K562 (cell line): Measurements from ENCODE around the gene TNFRSF6B. TPM values are rescaled to one million over a fixed set of nuclear protein-coding genes. Genes with fewer than 3 reads are reported as not detected.
A peak's percentile ranks its signal among the peaks of the same experiment; 100 is the strongest.
"Not testable (repeated sequence)": the region's sequence is repeated elsewhere in the genome, so short reads cannot be mapped to it uniquely, and the experiment has no call there.

Experiments
- ATAC-seq: fragments of 200-7000 bp; cut with Tn5 transposase; 3 replicates; pipeline ENCODE4 v1.9.1; 2020; ENCODE audit warnings: moderate library complexity
- BruUV-seq: library from RNA; stranded (reverse); fragments of 400-500 nt; replicated peaks from 2 replicates; lab custom pipeline; 2021; lab: Mats Ljungman, UMichigan
- CTCF ChIA-PET: fragments of 300-600 bp; formaldehyde crosslinking; extraction: SDS; loops from one replicate; lab custom pipeline; 2021; ENCODE audit warnings: low intra/inter-chr PET ratio; lab: Yijun Ruan, JAX
- POLR2A ChIA-PET: fragments of 300-600, 350-650 bp; sonication (Branson Sonifier 250); formaldehyde crosslinking; extraction: SDS; loops from one replicate; lab custom pipeline; 2021; ENCODE audit warnings: antibody characterized with exemption, inconsistent platforms; lab: Yijun Ruan, JAX
- DNase-seq, 4 experiments: peaks; one replicate each; pipeline versions ENCODE4 v3.0.0 to v3.0.0-alpha.2; 2011 to 2018; ENCODE audit warnings: low spot score in 3 of 4, mixed read lengths in 3 of 4; ENCODE audit errors: extremely low read depth in 1 of 4
- FAIRE-seq: peaks from 2 replicates; lab custom pipeline; 2011; peaks lifted over from hg19 to GRCh38; lab: Jason Lieb, UNC
- H2AFZ ChIP-seq: 2 replicates; pipeline ENCODE4 v1.6.0; 2011; ENCODE audit warnings: low read depth, low read length, control low read depth, inconsistent platforms
- H3K27ac ChIP-seq: fragments of 200-600 bp; 3 replicates; pipeline ENCODE4 v1.8.0; 2011; ENCODE audit warnings: low read depth, mild to moderate bottlenecking, control low read depth, inconsistent platforms, low read length, moderate library complexity, mixed read lengths; ENCODE audit errors: extremely low read depth
- H3K27me3 ChIP-seq, 2 experiments: fragments of 300-600 bp in 1 of 2; 2 replicates in 1 of 2; 3 replicates in 1 of 2; pipeline versions ENCODE4 v1.6.0 to v1.8.0; 2011; ENCODE audit warnings: inconsistent platforms in 2 of 2, low read length in 2 of 2, mild to moderate bottlenecking in 1 of 2, mixed read lengths in 1 of 2, moderate library complexity in 1 of 2; ENCODE audit not compliant: control insufficient read depth in 2 of 2, insufficient read depth in 2 of 2
- H3K36me3 ChIP-seq: fragments of 300-600 bp; 3 replicates; pipeline ENCODE4 v1.8.0; 2011; ENCODE audit warnings: mild to moderate bottlenecking, low read length, inconsistent platforms; ENCODE audit not compliant: control insufficient read depth, insufficient read depth
- H3K4me1 ChIP-seq, 2 experiments: fragments of 200-600 bp in 1 of 2; replicated peaks in 1 of 2; 2 replicates in 1 of 2; 3 replicates in 1 of 2; pipeline versions ENCODE4 v1.5.1 to v1.8.0; 2011; ENCODE audit warnings: inconsistent platforms in 2 of 2, low read length in 2 of 2, mild to moderate bottlenecking in 1 of 2, mixed read lengths in 1 of 2, moderate library complexity in 1 of 2; ENCODE audit not compliant: control insufficient read depth in 2 of 2, insufficient read depth in 2 of 2
- H3K4me2 ChIP-seq: 2 replicates; pipeline ENCODE4 v1.6.1; 2011; ENCODE audit warnings: low read length, control low read depth, inconsistent platforms, mixed read lengths; ENCODE audit not compliant: insufficient read depth
- H3K4me3 ChIP-seq: fragments of 200-600 bp; sonication (generic), shearing (Covaris generic); 2 replicates; pipeline ENCODE4 v1.5.1; 2016; ENCODE audit warnings: control low read depth, inconsistent platforms
- H3K79me2 ChIP-seq: fragments of 200-600 bp; 3 replicates; pipeline ENCODE4 v1.8.0; 2011; ENCODE audit warnings: low read length, inconsistent platforms; ENCODE audit not compliant: control insufficient read depth, insufficient read depth
- H3K9ac ChIP-seq, 2 experiments: 2 replicates each; pipeline versions ENCODE4 v1.6.0 to v1.6.1; 2011; ENCODE audit warnings: low read depth in 2 of 2, low read length in 2 of 2, control low read depth in 1 of 2, inconsistent platforms in 1 of 2, mild to moderate bottlenecking in 1 of 2, mixed read lengths in 1 of 2; ENCODE audit not compliant: insufficient read depth in 1 of 2
- H3K9me1 ChIP-seq: one replicate; pipeline ENCODE4 v1.6.0; 2011; ENCODE audit warnings: inconsistent platforms, mild to moderate bottlenecking, low read length, moderate library complexity; ENCODE audit not compliant: control insufficient read depth, insufficient read depth
- H3K9me3 ChIP-seq: replicated peaks from 2 replicates; pipeline ENCODE4 v1.5.1; 2011; ENCODE audit warnings: low read depth, low read length, inconsistent platforms; ENCODE audit not compliant: control insufficient read depth, insufficient read depth
- H4K20me1 ChIP-seq: replicated peaks from 2 replicates; pipeline ENCODE4 v1.6.1; 2011; ENCODE audit warnings: low read length, inconsistent platforms, mixed read lengths; ENCODE audit not compliant: control insufficient read depth, insufficient read depth
- ETS2 ChIP-seq: IDR thresholded peaks from 2 replicates; pipeline ENCODE4 v1.6.1; 2016; ENCODE audit warnings: borderline replicate concordance, missing genetic modification characterization, mild to moderate bottlenecking, moderate library complexity, missing compliant biosample characterization; ENCODE audit not compliant: poor library complexity, severe bottlenecking
- ETV6 ChIP-seq, 3 experiments: fragments of 150-350 bp in 1 of 3; sonication (generic) in 1 of 3; formaldehyde crosslinking in 1 of 3; IDR thresholded peaks; 2 replicates each; pipeline versions ENCODE4 v1.6.1 to v1.8.0; 2014 to 2022; ENCODE audit warnings: borderline replicate concordance in 2 of 3, low read depth in 2 of 3, antibody characterized with exemption in 1 of 3, low read length in 1 of 3, mild to moderate bottlenecking in 1 of 3, missing genetic modification reagents in 1 of 3
- MIER1 ChIP-seq: fragments of 450-650 bp; IDR thresholded peaks from 2 replicates; pipeline ENCODE4 v1.6.1; 2016; ENCODE audit warnings: antibody characterized with exemption, mild to moderate bottlenecking, low read depth
- PRDM10 ChIP-seq: fragments of 450-650 bp; IDR thresholded peaks from 2 replicates; pipeline ENCODE4 v1.6.1; 2018; ENCODE audit not compliant: partially characterized antibody
- TARDBP ChIP-seq: fragments of 450-650 bp; IDR thresholded peaks from 2 replicates; pipeline ENCODE4 v1.6.1; 2016
- TCF3 ChIP-seq: sonication (generic); formaldehyde crosslinking; IDR thresholded peaks from 2 replicates; pipeline ENCODE4 v1.4.0; 2020; ENCODE audit warnings: mild to moderate bottlenecking, missing genetic modification reagents
- ZEB2 ChIP-seq: fragments of 450-650 bp; IDR thresholded peaks from 2 replicates; pipeline ENCODE4 v1.6.1; 2016
- ZNF184 ChIP-seq: sonication (generic); formaldehyde crosslinking; IDR thresholded peaks from 2 replicates; pipeline ENCODE4 v1.5.0; 2020; ENCODE audit warnings: missing genetic modification reagents
- ZNF277 ChIP-seq: fragments of 250-450 bp; sonication (Bioruptor Pico); IDR thresholded peaks from 2 replicates; pipeline ENCODE4 v1.8.0; 2022; ENCODE audit warnings: inconsistent platforms, mild to moderate bottlenecking, moderate library complexity, borderline replicate concordance
- ZNF668 ChIP-seq: fragments of 250-450 bp; sonication (Bioruptor Pico); IDR thresholded peaks from 2 replicates; pipeline ENCODE4 v1.8.0; 2022; ENCODE audit warnings: mild to moderate bottlenecking, inconsistent platforms
- WGBS: fragments of 100-300 bp; shearing (Covaris generic); methylation state at CpG from one replicate; pipeline ENCODE4 v1.1.6; 2016; ENCODE audit warnings: low coverage, mixed read lengths; ENCODE audit not compliant: insufficient coverage; ENCODE audit errors: missing lambda C conversion rate; 5-methylcytosine and 5-hydroxymethylcytosine counted together
- in situ Hi-C: fragments of 300-500 bp; cut with MboI; formaldehyde crosslinking; loops from 4 replicates; pipeline ENCODE4 v1.15.0; 2018; ENCODE audit warnings: inconsistent platforms, mixed read lengths
- intact Hi-C: fragments of 100-400 bp; cut with micrococcal nuclease; formaldehyde crosslinking; loops from 2 replicates; pipeline ENCODE4 v1.14.2; 2022
- polyA plus RNA-seq, 8 experiments: library from polyadenylated mRNA; depleted of rRNA in 4 of 8; stranded (reverse) in 5 of 8; unstranded in 3 of 8; fragments of >200 nt; fragmentation: Nextera tagmentation in 2 of 8; fragmentation: Illumina TruSeq in 1 of 8; extraction: Ambion mirVana in 2 of 8; extraction: Trizol in 1 of 8; gene quantifications; 2 replicates each; pipeline versions ENCODE4 v1.2.1 to v1.2.3, GENCODE V29; 2011 to 2014; ENCODE audit warnings: inconsistent platforms in 1 of 8, missing spikeins in 1 of 8
- total RNA-seq, 7 experiments: library from RNA; depleted of rRNA in 6 of 7; stranded (reverse); fragments of >200 nt in 6 of 7; fragmentation: Illumina TruSeq in 2 of 7; extraction: Trizol in 2 of 7; gene quantifications; 2 replicates each; pipeline versions ENCODE4 v1.2.1 to v1.2.3, GENCODE V29; 2011 to 2021; ENCODE audit warnings: low replicate concordance in 1 of 7

TNFRSF6B gene
- total and polyA plus RNA-seq, 9 of the 15 experiments (the other 6 are each of a cell fraction or from before 2014, with no cell fraction given), result 0.10 to 3.5 (median 0.32) TPM; not detected in 6

GRCh38 chr20:63671695-63672094, 24.8 kb upstream of the TNFRSF6B start:
- CTCF ChIA-PET, H3K4me3 ChIP-seq, FAIRE-seq, POLR2A ChIA-PET, H3K9me3 ChIP-seq, H4K20me1 ChIP-seq, ATAC-seq, H2AFZ ChIP-seq, intact Hi-C loops, BruUV-seq, in situ Hi-C loops, H3K27ac ChIP-seq, DNase-seq, H3K4me2 ChIP-seq, H3K27me3 ChIP-seq, H3K9ac ChIP-seq, H3K4me1 ChIP-seq, H3K79me2 ChIP-seq, H3K9me1 ChIP-seq: not testable (repeated sequence)
- WGBS, result 91% methylated on average over 7 of the region's 12 CpGs
- H3K36me3 ChIP-seq, result peaks cover 65% of the 10 kb centered on the region; the same call in 2 of the 3 replicates

- no peak for DNase-seq
- Histone ChIP-seq H3K9me3 (no peaks in the 10 kb centered on the region), H3K4me3 (no peak overlapping the region), H3K9ac (peak overlapping the region in 1 of 2 experiments; percentile 17; a peak in 1 of 4 replicates), H3K27ac (no peak overlapping the region), H2AFZ (no peak overlapping the region)
- TF ChIP-seq ETS2 (no peak), PRDM10 (no peak), ETV6 (IDR thresholded peaks at IDR 0.05; ENCODE audit: borderline replicate concordance in 1 of 2, low read depth in 2 of 2, low read length in 1 of 2) (no peak), ETV6 (CRISPR knock-in tag; IDR thresholded peaks at IDR 0.05; ENCODE audit: borderline replicate concordance) (no peak), ZEB2 (no peak), ZNF184 (CRISPR knock-in tag) (no peak), ZNF277 (CRISPR knock-in tag) (no peak), MIER1 (no peak), TARDBP (no peak), TCF3 (no peak), ZNF668 (CRISPR knock-in tag) (no peak)
- TF ChIP-seq, all 486 proteins: peak for 0
- H4K20me1 ChIP-seq, result no peaks in the 10 kb centered on the region
- no TSS peak for BruUV-seq
- no peak for FAIRE-seq
- H3K9me1 ChIP-seq, result no peaks in the 10 kb centered on the region
- H3K4me2 ChIP-seq, result no peak overlapping the region
- no peak for ATAC-seq
- no peaks in the 10 kb centered on the region for H3K27me3 ChIP-seq
- ChIA-PET POLR2A (interaction anchor here (1.0 kb wide), 1 partner anchor 11 kb away, joined by 3 read pairs; no protein-coding TSS in a partner anchor), CTCF (no interaction called here)
- in situ Hi-C loops (no loop called here), intact Hi-C loops (no loop called here)
- peaks cover 64% of the 10 kb centered on the region; the same call in 2 of the 3 replicates for H3K36me3 ChIP-seq
- 94% methylated on average over 10 of the region's 10 CpGs for WGBS
- no peaks in the 10 kb centered on the region for H3K79me2 ChIP-seq
- H3K4me1 ChIP-seq, result no peaks in the 10 kb centered on the region; a peak in 1 of 5 replicates
Observed at GRCh38 chr20:63672666-63673065, 23.8 kb upstream of the TNFRSF6B start.
